Liver (tissue), 9 donors: ENCODE data around the gene EBPL. TPM values are rescaled to one million over a fixed set of nuclear protein-coding genes. Genes with fewer than 3 reads are reported as not detected.

ENCODE experiments used
- DNase-seq: peaks from one replicate; pipeline ENCODE4 v3.0.0-alpha.2; 2017; ENCODE audit warnings: low spot score
- H3K27ac ChIP-seq, 2 donors: one replicate each; pipeline ENCODE4 v1.7.0; 2013; ENCODE audit warnings: inconsistent platforms in 2 of 2, low read length in 2 of 2, control low read depth in 1 of 2, low read depth in 1 of 2, mild to moderate bottlenecking in 1 of 2
- H3K27me3 ChIP-seq, 4 donors: one replicate each; pipeline versions ENCODE4 v1.6.1 to v1.7.0; 2013; ENCODE audit warnings: low read length in 3 of 4, inconsistent platforms in 1 of 4, mild to moderate bottlenecking in 1 of 4, moderate library complexity in 1 of 4; ENCODE audit not compliant: control insufficient read depth in 4 of 4, insufficient read depth in 4 of 4
- H3K36me3 ChIP-seq, 4 donors: one replicate each; pipeline versions ENCODE4 v1.6.1 to v1.7.0; 2013; ENCODE audit warnings: low read length in 3 of 4, mild to moderate bottlenecking in 3 of 4, low read depth in 1 of 4, moderate library complexity in 1 of 4; ENCODE audit not compliant: control insufficient read depth in 4 of 4, insufficient read depth in 3 of 4
- H3K4me1 ChIP-seq, 4 donors: one replicate each; pipeline versions ENCODE4 v1.6.1 to v1.7.0; 2013; ENCODE audit warnings: low read length in 3 of 4, mild to moderate bottlenecking in 3 of 4, moderate library complexity in 1 of 4; ENCODE audit not compliant: control insufficient read depth in 4 of 4, insufficient read depth in 4 of 4
- H3K4me3 ChIP-seq, 3 donors: one replicate each; pipeline versions ENCODE4 v1.6.1 to v1.7.0; 2013; ENCODE audit warnings: low read length in 3 of 3, control low read depth in 1 of 3, low read depth in 1 of 3, mild to moderate bottlenecking in 1 of 3
- H3K9ac ChIP-seq, 2 donors: one replicate each; pipeline ENCODE4 v1.7.0; 2013; ENCODE audit warnings: low read length in 2 of 2, mild to moderate bottlenecking in 2 of 2, moderate library complexity in 2 of 2, control low read depth in 1 of 2, low read depth in 1 of 2
- H3K9me3 ChIP-seq, 4 donors: one replicate each; pipeline versions ENCODE4 v1.6.1 to v1.7.0; 2013; ENCODE audit warnings: low read length in 3 of 4; ENCODE audit not compliant: control insufficient read depth in 4 of 4
- EGR1 ChIP-seq, 2 donors: IDR thresholded peaks; 2 replicates each; pipeline ENCODE4 v1.6.1; 2016 to 2018; ENCODE audit warnings: antibody characterized with exemption in 2 of 2, low read depth in 2 of 2
- FOXA1 ChIP-seq: IDR thresholded peaks from 2 replicates; pipeline ENCODE4 v1.6.1; 2016; ENCODE audit warnings: antibody characterized with exemption
- FOXA2 ChIP-seq: IDR thresholded peaks from 2 replicates; pipeline ENCODE4 v1.6.1; 2016; ENCODE audit warnings: antibody characterized with exemption
- GABPA ChIP-seq, 2 donors: IDR thresholded peaks in 1 of 2; conservative IDR thresholded peaks in 1 of 2; 2 replicates each; pipeline ENCODE4 v1.6.1; 2016; ENCODE audit warnings: antibody characterized with exemption in 2 of 2, mild to moderate bottlenecking in 1 of 2, moderate library complexity in 1 of 2
- HNF4A ChIP-seq, 2 donors: conservative IDR thresholded peaks; 2 replicates each; pipeline ENCODE4 v1.6.1; 2016; ENCODE audit warnings: antibody characterized with exemption in 2 of 2, mild to moderate bottlenecking in 2 of 2
- NR2F2 ChIP-seq: IDR thresholded peaks from 2 replicates; pipeline ENCODE4 v1.6.1; 2016; ENCODE audit warnings: antibody characterized with exemption
- RAD21 ChIP-seq, 2 donors: IDR thresholded peaks; 2 replicates each; pipeline ENCODE4 v1.6.1; 2016; ENCODE audit warnings: antibody characterized with exemption in 2 of 2, mild to moderate bottlenecking in 2 of 2
- SP1 ChIP-seq: IDR thresholded peaks from 2 replicates; pipeline ENCODE4 v1.6.1; 2018; ENCODE audit warnings: antibody characterized with exemption, mild to moderate bottlenecking
- WGBS: extraction: QIAGEN DNeasy Blood & Tissue Kit; methylation state at CpG from one replicate; pipeline ENCODE4 v1.1.7; 2013; 5-methylcytosine and 5-hydroxymethylcytosine counted together
- polyA plus RNA-seq, 2 donors: library from polyadenylated mRNA; stranded (reverse) in 1 of 2; unstranded in 1 of 2; fragments of 200-250 nt in 1 of 2; fragments of >200 nt in 1 of 2; fragmentation: Nextera tagmentation in 1 of 2; extraction: Ambion mirVana in 1 of 2; gene quantifications; one replicate each; pipeline versions ENCODE4 v1.2.1 to v1.2.3, GENCODE V29; 2013 to 2015
- total RNA-seq, 2 donors: library from RNA; depleted of rRNA; stranded (reverse); fragments of >200 nt; gene quantifications; one replicate each; pipeline ENCODE4 v1.2.3, GENCODE V29; 2014
- TF ChIP-seq, protein P1 (sequence below): fragments of 150-350 bp; IDR thresholded peaks from 2 replicates; pipeline ENCODE4 v1.5.1; 2017; ENCODE audit warnings: improper control_type of control experiment, low read depth, low read length; ENCODE audit not compliant: missing input control
- TF ChIP-seq, protein P2 (sequence below): IDR thresholded peaks from 2 replicates; pipeline ENCODE4 v1.6.1; 2016; ENCODE audit warnings: antibody characterized with exemption
- donor health status: healthy.
- donor health status: healthy.
- donor health status: healthy.
- donor health status: healthy.
- donor health status: healthy.

The EBPL gene
- total and polyA plus RNA-seq, 4 donors, result 44.3 to 122 (median 50.7) TPM

DNA sequence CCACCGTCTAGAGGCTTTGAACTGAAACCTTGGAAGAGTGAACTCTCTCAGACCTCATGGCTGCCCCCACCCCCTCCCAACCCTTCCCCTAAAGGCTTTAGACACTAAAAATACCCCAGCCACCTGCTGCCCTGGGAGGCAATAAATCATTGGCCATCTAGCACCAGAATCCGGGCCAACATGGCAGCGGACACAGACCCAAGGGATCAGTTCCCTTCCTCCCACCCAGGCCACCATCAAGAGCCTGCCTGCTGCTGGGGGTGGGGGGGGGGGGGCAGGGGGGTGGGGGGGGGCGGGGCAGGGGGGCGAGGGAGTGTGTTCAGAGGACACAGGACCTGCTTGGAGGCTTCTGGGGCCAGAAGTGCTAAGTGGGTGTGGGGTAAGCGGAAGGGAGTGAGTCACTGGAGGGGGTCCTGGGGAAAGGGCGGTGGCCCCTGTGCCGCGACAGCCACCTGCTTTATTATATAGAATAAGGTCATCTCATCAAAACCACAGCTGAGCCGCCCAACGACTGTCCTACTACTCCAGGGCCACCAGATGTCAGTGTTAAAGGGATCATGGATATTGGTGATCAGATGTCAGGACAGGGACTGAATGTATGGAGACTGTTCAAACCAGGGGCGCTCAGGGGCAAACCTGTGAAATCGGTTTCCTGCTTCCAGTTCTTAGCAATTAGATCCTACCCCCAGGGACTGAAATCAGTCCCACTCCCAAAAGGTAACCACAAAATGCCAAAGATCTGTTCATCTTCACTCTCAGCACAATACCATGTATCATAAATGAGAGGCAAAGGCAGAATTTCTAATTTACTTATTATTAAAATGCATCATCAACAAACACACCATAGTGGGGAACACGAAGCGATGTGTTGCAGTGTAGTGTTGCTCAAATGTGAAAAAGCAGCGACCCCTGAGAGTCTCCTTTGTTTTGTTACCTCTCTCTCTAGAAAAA is 38.7 kb downstream of the EBPL start:
- Histone ChIP-seq H3K27ac (no peak overlapping the region), H3K27me3 (no peaks in the 10 kb centered on the region), H3K4me3 (no peak overlapping the region), H3K9ac (no peak overlapping the region), H3K9me3 (no peaks in the 10 kb centered on the region), H3K4me1 (no peaks in the 10 kb centered on the region), H3K36me3 (no peaks in the 10 kb centered on the region)
- TF ChIP-seq GABPA (IDR thresholded peaks at IDR 0.05 in 1 of 2, conservative IDR thresholded peaks at IDR 0.05 in 1 of 2) (no peak), RAD21 (IDR thresholded peaks at IDR 0.05) (peak; percentile 78 to 79)
- TF ChIP-seq, protein P1, sequence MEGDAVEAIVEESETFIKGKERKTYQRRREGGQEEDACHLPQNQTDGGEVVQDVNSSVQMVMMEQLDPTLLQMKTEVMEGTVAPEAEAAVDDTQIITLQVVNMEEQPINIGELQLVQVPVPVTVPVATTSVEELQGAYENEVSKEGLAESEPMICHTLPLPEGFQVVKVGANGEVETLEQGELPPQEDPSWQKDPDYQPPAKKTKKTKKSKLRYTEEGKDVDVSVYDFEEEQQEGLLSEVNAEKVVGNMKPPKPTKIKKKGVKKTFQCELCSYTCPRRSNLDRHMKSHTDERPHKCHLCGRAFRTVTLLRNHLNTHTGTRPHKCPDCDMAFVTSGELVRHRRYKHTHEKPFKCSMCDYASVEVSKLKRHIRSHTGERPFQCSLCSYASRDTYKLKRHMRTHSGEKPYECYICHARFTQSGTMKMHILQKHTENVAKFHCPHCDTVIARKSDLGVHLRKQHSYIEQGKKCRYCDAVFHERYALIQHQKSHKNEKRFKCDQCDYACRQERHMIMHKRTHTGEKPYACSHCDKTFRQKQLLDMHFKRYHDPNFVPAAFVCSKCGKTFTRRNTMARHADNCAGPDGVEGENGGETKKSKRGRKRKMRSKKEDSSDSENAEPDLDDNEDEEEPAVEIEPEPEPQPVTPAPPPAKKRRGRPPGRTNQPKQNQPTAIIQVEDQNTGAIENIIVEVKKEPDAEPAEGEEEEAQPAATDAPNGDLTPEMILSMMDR, result peak; percentile 65
- DNase-seq, result peak; percentile 43
- 47% methylated on average over 16 of the region's 16 CpGs for WGBS

DNA sequence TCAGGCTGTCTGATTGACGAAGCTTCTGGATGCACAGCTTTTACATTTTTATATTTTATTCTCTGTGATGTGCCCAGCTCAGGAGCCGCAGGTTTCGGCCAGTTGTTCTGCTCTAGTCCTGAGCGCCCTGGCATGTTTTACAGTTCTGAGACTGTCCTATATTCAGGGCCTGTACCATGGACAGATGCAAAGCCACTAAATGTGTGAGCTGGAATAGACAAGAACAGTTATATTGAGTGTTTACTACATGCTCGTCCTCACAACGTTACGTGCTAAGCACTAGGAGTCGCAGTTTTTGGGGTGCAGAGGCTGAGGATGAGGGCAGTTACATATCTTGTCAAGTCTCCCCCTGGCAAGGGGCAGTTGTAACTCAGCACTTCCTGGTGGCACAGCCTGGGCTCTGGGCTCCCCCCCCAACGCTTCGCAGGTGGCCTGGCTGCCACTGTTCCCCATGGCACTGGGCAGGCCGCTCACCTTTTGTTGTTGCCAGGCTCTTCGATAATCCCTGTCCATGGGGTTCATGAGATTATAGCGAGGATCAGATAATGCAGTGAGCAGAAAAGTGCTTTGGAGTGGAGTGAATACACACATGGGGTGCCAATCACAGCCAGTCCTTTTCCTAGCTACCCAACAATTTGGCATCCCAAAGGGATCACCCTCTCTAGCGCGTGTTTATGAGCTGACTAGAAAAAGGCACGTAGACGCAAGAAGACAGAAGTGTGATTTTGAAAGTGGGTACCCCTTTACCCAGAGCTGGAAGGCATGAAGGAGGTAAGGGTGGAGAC is 39.5 kb downstream of the EBPL start:
- DNase-seq, result no peak

DNA sequence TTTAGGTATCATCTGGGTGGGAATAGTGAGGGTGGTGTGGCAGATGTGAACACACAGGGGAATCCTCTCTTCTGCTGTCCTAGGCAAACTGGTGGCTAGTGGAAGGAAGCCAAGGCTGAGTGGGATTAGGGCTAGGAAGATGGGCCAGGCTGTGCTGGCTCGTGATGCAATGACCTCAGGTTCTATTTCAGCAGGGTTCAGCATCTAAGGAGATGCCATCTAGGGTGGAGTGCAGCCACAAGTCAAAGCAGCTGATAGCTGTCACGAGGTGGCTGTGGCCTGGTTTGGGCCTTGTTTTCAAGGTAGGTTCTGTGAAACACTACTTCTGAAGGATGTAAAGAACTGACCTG is 41.3 kb downstream of the EBPL start:
- 87% methylated on average over 2 of the region's 2 CpGs for WGBS
- H3K27me3 ChIP-seq, result no peaks in the 10 kb centered on the region

More for the DNA sequence above, 39.5 kb downstream of the EBPL start:
- H3K27ac ChIP-seq, result no peak overlapping the region
- H3K36me3 ChIP-seq, result no peaks in the 10 kb centered on the region
- TF ChIP-seq SP1, result no peak
- no peak overlapping the region for H3K9ac ChIP-seq
- H3K9me3 ChIP-seq, result no peaks in the 10 kb centered on the region
- H3K4me3 ChIP-seq, result no peak overlapping the region
- WGBS, result 86% methylated on average over 17 of the region's 17 CpGs
- H3K4me1 ChIP-seq, result no peaks in the 10 kb centered on the region
- no peaks in the 10 kb centered on the region for H3K27me3 ChIP-seq

More for the DNA sequence above, 41.3 kb downstream of the EBPL start:
- no peak overlapping the region for H3K9ac ChIP-seq
- H3K4me1 ChIP-seq, result no peaks in the 10 kb centered on the region
- no peak overlapping the region for H3K27ac ChIP-seq
- H3K4me3 ChIP-seq, result no peak overlapping the region
- no peaks in the 10 kb centered on the region for H3K9me3 ChIP-seq
- no peaks in the 10 kb centered on the region for H3K36me3 ChIP-seq
- no peak for DNase-seq
- TF ChIP-seq EGR1 (IDR thresholded peaks at IDR 0.05; ENCODE audit: low read depth in 2 of 2) (no peak), FOXA2 (no peak), FOXA1 (no peak), NR2F2 (no peak), HNF4A (conservative IDR thresholded peaks at IDR 0.05) (no peak), RAD21 (IDR thresholded peaks at IDR 0.05) (no peak)
- TF ChIP-seq, protein P2, sequence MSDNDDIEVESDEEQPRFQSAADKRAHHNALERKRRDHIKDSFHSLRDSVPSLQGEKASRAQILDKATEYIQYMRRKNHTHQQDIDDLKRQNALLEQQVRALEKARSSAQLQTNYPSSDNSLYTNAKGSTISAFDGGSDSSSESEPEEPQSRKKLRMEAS, result no peak
- TF ChIP-seq, protein P1, result no peak
